Liver (tissue), 3 donors: ENCODE results near the gene OGFR.

ENCODE experiments used
- EGR1 ChIP-seq, 2 donors: IDR thresholded peaks; 2 replicates each; pipeline ENCODE4 v1.6.1; 2016 to 2018; ENCODE audit warnings: antibody characterized with exemption in 2 of 2, low read depth in 2 of 2
- RAD21 ChIP-seq, 2 donors: IDR thresholded peaks; 2 replicates each; pipeline ENCODE4 v1.6.1; 2016; ENCODE audit warnings: antibody characterized with exemption in 2 of 2, mild to moderate bottlenecking in 2 of 2
- TF ChIP-seq, protein P1 (sequence below): fragments of 150-350 bp; IDR thresholded peaks from 2 replicates; pipeline ENCODE4 v1.5.1; 2017; ENCODE audit warnings: improper control_type of control experiment, low read depth, low read length; ENCODE audit not compliant: missing input control
- TF ChIP-seq, protein P2 (sequence below): IDR thresholded peaks from 2 replicates; pipeline ENCODE4 v1.6.1; 2016; ENCODE audit warnings: antibody characterized with exemption
- donor health status: healthy.
- donor health status: healthy.

- TF ChIP-seq, protein P1, sequence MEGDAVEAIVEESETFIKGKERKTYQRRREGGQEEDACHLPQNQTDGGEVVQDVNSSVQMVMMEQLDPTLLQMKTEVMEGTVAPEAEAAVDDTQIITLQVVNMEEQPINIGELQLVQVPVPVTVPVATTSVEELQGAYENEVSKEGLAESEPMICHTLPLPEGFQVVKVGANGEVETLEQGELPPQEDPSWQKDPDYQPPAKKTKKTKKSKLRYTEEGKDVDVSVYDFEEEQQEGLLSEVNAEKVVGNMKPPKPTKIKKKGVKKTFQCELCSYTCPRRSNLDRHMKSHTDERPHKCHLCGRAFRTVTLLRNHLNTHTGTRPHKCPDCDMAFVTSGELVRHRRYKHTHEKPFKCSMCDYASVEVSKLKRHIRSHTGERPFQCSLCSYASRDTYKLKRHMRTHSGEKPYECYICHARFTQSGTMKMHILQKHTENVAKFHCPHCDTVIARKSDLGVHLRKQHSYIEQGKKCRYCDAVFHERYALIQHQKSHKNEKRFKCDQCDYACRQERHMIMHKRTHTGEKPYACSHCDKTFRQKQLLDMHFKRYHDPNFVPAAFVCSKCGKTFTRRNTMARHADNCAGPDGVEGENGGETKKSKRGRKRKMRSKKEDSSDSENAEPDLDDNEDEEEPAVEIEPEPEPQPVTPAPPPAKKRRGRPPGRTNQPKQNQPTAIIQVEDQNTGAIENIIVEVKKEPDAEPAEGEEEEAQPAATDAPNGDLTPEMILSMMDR, result no peak
- TF ChIP-seq EGR1 (IDR thresholded peaks at IDR 0.05; ENCODE audit: low read depth in 2 of 2) (no peak), RAD21 (IDR thresholded peaks at IDR 0.05) (no peak)
- TF ChIP-seq, protein P2, sequence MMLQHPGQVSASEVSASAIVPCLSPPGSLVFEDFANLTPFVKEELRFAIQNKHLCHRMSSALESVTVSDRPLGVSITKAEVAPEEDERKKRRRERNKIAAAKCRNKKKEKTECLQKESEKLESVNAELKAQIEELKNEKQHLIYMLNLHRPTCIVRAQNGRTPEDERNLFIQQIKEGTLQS, result no peak
These were observed 20.8 kb downstream of the OGFR start for GRCh38 chr20:62825333-62825985.
